ENCODE measurements around the gene SPOCK2.
A peak's percentile ranks its signal among the peaks of the same experiment; 100 is the strongest.

SPOCK2 gene

GRCh38 chr10:72092171-72092924, 4.0 kb upstream of the SPOCK2 start:
- no peak for DNase-seq
- intact Hi-C loops (cut with DNase I), result no loop called here

DNA sequence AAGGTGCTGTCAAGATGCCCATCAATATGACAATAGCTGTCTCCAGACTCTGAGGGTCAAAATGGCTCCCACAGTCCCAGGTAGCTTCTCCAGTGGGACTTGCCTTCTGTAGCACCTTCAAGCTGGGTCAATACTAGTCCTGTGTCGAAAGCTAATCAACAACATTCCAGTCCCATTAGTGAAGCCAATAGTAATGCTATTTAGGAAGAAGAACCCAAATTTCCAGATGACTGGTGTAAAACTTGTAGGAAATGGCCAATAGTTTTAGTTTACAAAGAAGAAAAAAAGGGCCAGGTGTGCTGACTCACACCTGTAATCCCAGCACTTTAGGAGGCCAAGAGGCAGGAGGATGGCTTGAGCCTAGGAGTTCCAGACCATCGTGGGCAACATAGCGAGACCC, 2.0 kb upstream of the SPOCK2 start:
- intact Hi-C loops (cut with DNase I), result no loop called here
- no peak for DNase-seq

DNA sequence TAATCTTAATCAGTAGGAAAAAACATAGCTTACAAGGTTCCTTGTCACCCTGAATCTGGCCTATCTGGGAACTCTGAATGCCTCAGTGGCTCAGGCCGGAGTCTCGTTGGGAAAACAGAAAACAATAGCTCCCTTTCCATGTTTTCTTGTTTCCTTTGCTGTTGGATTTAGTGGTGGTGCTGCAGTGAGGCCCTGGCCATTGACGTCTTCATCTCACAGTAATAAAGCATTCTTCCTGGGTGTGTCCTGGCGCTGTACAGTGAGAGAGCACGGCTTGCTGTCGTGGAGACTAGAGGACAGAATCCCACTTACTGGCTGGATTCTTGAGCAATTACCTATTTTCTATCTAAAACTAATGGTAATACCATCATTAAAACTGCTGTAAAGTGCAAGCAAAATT, 1.3 kb upstream of the SPOCK2 start:
- DNase-seq, result no peak

GRCh38 chr10:72088889-72089575, 681 bp upstream of the SPOCK2 start:
- DNase-seq, result peak in 9 of 10 donors; percentile 41 to 94 (median 64)
- intact Hi-C loops (cut with DNase I), result no loop called here

More for the DNA sequence above, 1.3 kb upstream of the SPOCK2 start:
- intact Hi-C loops (cut with DNase I), result no loop called here

DNA sequence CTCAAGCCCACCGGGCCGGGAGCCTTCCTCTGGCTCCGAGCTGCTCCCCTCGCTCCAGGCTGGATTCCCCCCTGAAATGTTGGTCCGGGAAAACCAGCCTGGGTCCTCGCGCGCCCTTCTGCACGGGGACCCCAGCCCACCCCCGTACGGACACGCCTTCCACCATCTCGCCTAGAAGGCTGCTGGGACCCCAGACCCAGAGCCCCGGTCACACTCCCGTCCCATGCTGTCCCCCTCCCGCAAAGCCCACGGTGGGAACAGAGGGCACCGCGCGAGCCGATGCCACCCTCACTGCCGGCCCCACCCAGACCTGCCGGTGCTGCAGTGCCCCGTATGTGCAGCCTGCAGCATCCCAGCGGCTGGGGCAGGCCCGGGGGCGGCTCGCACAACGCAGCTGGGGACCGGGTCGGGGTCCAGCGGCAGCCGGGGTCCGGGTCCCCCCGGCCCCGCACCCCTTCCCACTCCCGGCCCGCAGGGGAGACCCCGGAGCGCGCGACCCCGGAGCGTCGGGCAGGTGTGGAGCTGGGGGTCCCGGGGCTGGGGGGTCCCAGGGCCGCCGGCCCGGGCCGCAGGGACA, 871 bp downstream of the SPOCK2 start:
- intact Hi-C loops (cut with DNase I), result no loop called here
- DNase-seq, result peak in 2 of 10 donors; percentile 89 to 90

GRCh38 chr10:72086466-72087391, 1.6 kb downstream of the SPOCK2 start:
- intact Hi-C loops (cut with DNase I), result no loop called here
- DNase-seq, result peak in 3 of 10 donors; percentile 49 to 93 (median 93)

DNA sequence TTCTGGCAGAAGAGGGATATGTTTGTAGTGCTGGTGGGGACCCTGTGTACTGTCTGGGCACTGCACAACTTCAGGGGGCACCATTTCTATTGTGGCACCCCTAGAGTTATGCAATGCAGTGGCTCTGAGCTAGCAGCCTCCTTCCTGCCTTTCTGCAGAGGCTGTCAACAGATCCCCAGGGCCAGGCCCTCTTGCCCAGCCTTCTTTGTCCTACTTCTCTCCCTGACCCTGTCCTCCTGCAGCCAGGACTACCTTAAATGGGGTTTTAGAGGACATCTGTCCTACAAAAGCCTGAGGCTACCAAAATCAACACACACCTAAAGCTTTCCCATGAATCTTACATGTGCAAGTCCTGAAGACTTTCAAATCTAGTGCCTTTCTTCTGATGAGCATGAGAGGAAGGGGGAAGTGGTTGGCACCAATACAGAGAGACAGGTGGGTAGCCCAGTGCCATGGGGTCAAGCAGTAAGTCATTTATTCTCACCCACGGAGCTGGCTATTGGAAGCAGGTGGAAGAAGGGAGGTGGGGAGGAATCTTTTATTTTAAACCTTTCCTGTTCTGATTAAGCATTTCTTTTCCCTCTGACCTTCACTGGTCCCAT, 2.4 kb downstream of the SPOCK2 start:
- intact Hi-C loops (cut with DNase I), result no loop called here
- no peak for DNase-seq

GRCh38 chr10:72085166-72085565, 3.2 kb downstream of the SPOCK2 start:
- peak in 1 of 10 donors; percentile 5 for DNase-seq
- intact Hi-C loops (cut with DNase I), result no loop called here

DNA sequence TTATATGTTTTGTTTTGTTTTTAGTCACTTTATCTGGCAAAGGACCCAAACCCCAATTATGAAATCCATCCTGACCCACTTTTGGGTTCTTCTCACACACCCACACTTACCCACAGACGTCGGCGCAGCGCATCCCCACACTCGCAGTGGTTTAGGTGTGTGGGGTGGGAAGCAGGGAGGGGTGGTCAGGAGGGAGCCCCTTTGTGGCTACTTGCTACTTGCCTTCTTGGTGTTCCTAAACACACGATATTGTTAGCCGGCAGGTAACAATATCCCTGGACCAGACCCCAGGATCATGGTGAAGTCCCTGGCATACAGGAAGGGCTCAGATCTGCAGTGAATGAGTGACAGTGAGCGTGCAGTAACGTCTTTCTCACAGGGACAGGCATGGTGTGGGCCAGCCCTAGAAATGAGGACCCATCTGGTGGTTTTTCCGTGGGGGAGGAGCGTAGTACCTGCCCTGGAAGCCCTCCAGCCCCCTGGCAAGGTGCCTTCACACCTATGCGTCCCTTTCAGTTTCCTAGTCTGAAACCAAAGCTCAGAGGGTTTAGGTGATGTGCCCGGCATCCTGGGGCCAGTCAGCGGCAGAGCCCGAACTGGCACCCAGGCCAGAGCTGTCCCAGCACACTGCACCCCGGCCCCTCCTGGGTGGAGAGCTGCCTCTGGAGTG, 4.4 kb downstream of the SPOCK2 start:
- peak in 3 of 10 donors; percentile 7 to 78 (median 48) for DNase-seq
- intact Hi-C loops (cut with DNase I), result no loop called here

DNA sequence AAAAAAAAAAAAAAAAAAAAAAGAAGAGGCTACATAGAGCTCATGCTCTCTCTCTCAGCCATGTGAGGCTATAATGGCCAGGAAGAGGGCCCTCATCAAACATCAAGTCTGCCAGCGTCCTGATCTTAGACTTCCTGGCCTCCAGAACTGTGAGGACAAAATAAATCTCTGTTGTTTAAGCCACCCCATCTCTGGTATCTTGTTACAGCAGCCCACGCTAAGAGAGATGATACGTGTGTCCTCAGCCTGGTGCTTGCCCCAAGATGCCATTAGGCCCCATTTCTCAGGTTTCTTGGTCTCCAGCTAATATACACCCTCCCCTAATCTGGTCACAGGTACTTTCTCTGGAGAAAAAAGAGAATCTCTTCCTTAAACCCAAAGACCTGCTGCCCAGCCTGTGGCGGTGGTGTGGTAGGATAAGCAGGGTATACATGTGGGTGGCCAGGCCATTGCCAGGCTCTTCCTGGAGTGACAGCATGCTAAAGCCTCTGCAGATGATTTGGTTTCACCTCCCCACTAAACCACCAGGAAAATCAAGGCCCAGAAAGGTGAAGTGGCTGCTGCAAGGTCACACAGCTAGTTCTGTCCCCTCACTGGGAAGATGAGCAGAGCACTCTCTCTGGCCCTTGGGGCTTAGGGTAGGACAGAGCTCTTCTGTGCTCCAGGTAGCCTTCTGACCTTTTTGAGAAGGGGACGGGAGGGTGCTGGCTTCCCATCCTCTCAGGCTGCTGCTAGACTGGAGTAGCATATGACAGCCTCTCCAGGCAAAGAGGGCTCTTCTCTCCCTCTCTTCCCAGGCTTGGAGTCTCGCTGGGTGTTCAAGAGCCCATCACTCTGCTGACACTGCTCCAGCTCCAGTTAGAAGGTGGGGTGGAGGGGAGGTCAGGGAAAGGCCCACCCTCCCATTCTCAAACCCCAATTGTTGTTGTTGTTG, 5.2 kb downstream of the SPOCK2 start:
- peak in 2 of 10 donors; percentile 10 to 31 for DNase-seq
- intact Hi-C loops (cut with DNase I), result no loop called here

DNA sequence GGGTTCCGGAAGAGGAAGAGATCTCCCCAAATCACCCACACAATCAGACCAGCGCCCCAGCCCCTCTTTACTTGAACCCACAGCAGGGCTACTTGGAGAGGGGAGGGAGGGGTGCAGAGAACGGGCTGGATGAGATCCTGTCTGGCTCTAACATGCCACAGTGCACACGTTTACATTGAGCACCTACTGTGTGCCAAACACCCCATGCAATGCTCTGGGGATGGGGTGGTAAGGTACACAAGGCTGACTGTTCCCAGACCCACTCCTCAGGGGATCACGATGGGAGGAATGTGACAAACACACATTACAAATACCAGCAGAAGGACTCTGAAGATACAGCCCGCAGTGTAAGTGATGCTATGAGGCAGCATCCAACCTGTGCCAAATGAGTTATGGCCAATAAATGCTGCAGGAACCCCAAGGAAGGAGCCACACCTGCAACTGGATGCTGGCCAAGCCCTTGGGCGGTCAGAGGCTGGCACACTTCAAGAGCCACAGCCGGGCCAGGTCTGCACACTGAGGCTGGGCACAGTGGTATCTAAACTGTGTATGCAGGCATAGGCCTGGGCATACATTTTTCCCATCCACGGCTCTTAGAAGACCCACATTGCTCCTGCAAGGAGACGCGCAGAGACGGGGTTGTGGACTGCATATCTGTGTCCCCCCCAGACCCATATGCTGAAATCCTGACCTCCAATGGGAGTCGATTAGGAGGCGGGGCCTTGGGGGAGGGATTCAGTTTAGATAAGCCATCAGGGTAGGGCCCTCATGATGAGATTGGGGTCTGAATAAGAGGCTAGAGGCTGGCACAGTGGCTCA, 6.4 kb downstream of the SPOCK2 start:
- intact Hi-C loops (cut with DNase I), result no loop called here
- DNase-seq, result peak in 2 of 10 donors; percentile 7 to 47

- intact Hi-C loops (cut with DNase I), result no loop called here
- peak in 1 of 10 donors; percentile 20 for DNase-seq
Measured at GRCh38 chr10:72081210-72081609, 7.1 kb downstream of the SPOCK2 start.

GRCh38 chr10:72080042-72080975, 8.0 kb downstream of the SPOCK2 start:
- intact Hi-C loops (cut with DNase I), result no loop called here

DNA sequence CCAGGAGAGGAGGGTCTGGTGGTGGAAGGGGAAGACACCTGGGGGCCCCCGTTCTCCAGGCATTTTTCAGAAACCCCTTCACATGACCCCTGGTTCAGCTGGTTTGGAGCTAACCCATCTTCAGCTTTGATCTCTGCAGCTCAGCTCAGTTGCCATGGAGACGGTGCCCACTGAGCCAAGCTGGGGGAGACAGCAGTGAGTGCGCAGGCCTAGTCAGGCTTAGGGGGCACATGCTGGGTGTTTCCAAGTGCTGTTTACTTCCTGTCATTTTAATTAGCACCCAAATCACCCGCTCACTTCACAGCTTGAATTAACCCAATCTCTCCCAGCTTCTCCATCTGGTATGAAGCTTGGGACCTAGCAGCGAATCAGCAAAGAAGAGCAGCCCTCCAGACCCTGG, 9.0 kb downstream of the SPOCK2 start:
- DNase-seq, result peak in 7 of 10 donors; percentile 37 to 92 (median 68)
- intact Hi-C loops (cut with DNase I), result no loop called here

More at GRCh38 chr10:72080042-72080975, 8.0 kb downstream of the SPOCK2 start:
- peak in 3 of 10 donors; percentile 11 to 61 (median 48) for DNase-seq

- intact Hi-C loops (cut with DNase I), result no loop called here
- DNase-seq, result peak in 2 of 10 donors; percentile 61 to 64
Measured at GRCh38 chr10:72077275-72077990, 10.9 kb downstream of the SPOCK2 start.

- intact Hi-C loops (cut with DNase I), result no loop called here
- peak in 2 of 10 donors; percentile 14 to 16 for DNase-seq
Measured at GRCh38 chr10:72076756-72077155, 11.6 kb downstream of the SPOCK2 start.
